HL-60/S4 (cell line): ENCODE data around the gene NEBL.

Source experiments
- in situ Hi-C: fragments of 300-500 bp; cut with MboI; formaldehyde crosslinking; loops from 2 replicates; pipeline ENCODE4 v1.14.3; 2022; ENCODE audit warnings: low sequenced_read_pairs

The NEBL gene

GRCh38 chr10:20737107-20737506, 160.0 kb downstream of the NEBL start:
- in situ Hi-C loops = no loop called here
